ENCODE results near the gene VPS37D. TPM values are rescaled to one million over a fixed set of nuclear protein-coding genes. Genes with fewer than 3 reads are reported as not detected.

VPS37D gene
- total and polyA plus RNA-seq, 10 of the 15 experiments (the other 5 are each of a cell fraction or from before 2014, with no cell fraction given), result 0.10 to 0.45 (median 0.16) TPM; not detected in 6

- ChIA-PET CTCF (no interaction called here), POLR2A (no interaction called here), SMC1A (ENCODE audit: uncharacterized antibody, unreplicated experiment) (interaction anchor here (0.7 kb wide), 1 partner anchor 21 kb away, joined by 3 read pairs; no protein-coding TSS in a partner anchor), RAD21 (ENCODE audit: unreplicated experiment) (no interaction called here)
- in situ Hi-C loops (cut with MboI), result no loop called here
- H3K4me2 ChIP-seq (ENCODE audit: control insufficient read depth, insufficient read depth), result no peak overlapping the region
- ATAC-seq (no peak), FAIRE-seq (no peak), DNase-seq (ENCODE audit: low read depth, low spot score) (no peak)
- no peaks in the 10 kb centered on the region for H3K36me3 ChIP-seq (ENCODE audit: control insufficient read depth in 2 of 2, insufficient read depth in 2 of 2, low read length in 1 of 2)
- H3K4me1 ChIP-seq (ENCODE audit: control insufficient read depth, insufficient read depth, low read length), result no peaks in the 10 kb centered on the region
- no peaks in the 10 kb centered on the region; the same call in 2 of the 3 replicates for H3K9me3 ChIP-seq (replicated peaks; ENCODE audit: control insufficient read depth, insufficient read depth, low read length)
- no peak overlapping the region for H3K4me3 ChIP-seq
- no TSS peak for BruUV-seq (replicated peaks)
- WGBS (ENCODE audit: insufficient coverage, insufficient replicate concordance, low lambda C conversion rate, missing lambda C conversion rate), result 58% methylated on average over 8 of the region's 8 CpGs
- intact Hi-C loops (cut with micrococcal nuclease; ENCODE audit: unreplicated experiment), result no loop called here
- no peak overlapping the region for H3K9ac ChIP-seq (ENCODE audit: control insufficient read depth, insufficient read depth, low read length)
- H4K20me1 ChIP-seq (ENCODE audit: control insufficient read depth, insufficient read depth), result no peaks in the 10 kb centered on the region
- no peak overlapping the region for H3K27ac ChIP-seq (ENCODE audit: control insufficient read depth, insufficient read depth)
- H3K79me2 ChIP-seq (ENCODE audit: control insufficient read depth, insufficient read depth, low read length), result no peaks in the 10 kb centered on the region
- no peaks in the 10 kb centered on the region; a peak in 1 of 4 replicates for H3K27me3 ChIP-seq (replicated peaks in 1 of 2; ENCODE audit: control insufficient read depth in 2 of 2, insufficient read depth in 2 of 2, low read length in 1 of 2)
- H2AFZ ChIP-seq (ENCODE audit: control insufficient read depth, low read depth, low read length), result no peak overlapping the region
- TF ChIP-seq NFXL1 (IDR thresholded peaks at IDR 0.05; ENCODE audit: borderline replicate concordance) (no peak), RUNX3 (IDR thresholded peaks at IDR 0.05; ENCODE audit: low read length) (no peak), TCF3 (IDR thresholded peaks at IDR 0.05; ENCODE audit: borderline replicate concordance, insufficient read depth, low read depth, low read length) (no peak), ELK1 (IDR thresholded peaks at IDR 0.05; ENCODE audit: low read depth, low read length) (no peak), POLR2AphosphoS2 (IDR thresholded peaks at IDR 0.05; ENCODE audit: low read depth, low read length) (no peak), KDM1A (IDR thresholded peaks at IDR 0.05; ENCODE audit: borderline replicate concordance) (no peak), ZNF687 (IDR thresholded peaks at IDR 0.05) (no peak), MXI1 (IDR thresholded peaks at IDR 0.05; ENCODE audit: low read depth, low read length) (no peak), PAX5 (IDR thresholded peaks at IDR 0.05; ENCODE audit: borderline replicate concordance, low read depth, low read length) (no peak), SPI1 (IDR thresholded peaks at IDR 0.05; ENCODE audit: borderline replicate concordance, insufficient read depth, low read depth, low read length) (no peak), RB1 (IDR thresholded peaks at IDR 0.05; ENCODE audit: borderline replicate concordance) (no peak), TARDBP (IDR thresholded peaks at IDR 0.05; ENCODE audit: borderline replicate concordance) (no peak), NR2F1 (conservative IDR thresholded peaks at IDR 0.05) (no peak), YY1 (IDR thresholded peaks at IDR 0.05; ENCODE audit: low read depth, low read length) (no peak), PBX3 (IDR thresholded peaks at IDR 0.05; ENCODE audit: insufficient replicate concordance, low read depth, low read length) (no peak), ZBTB4 (CRISPR knock-in tag; IDR thresholded peaks at IDR 0.05) (no peak)
These were observed 7.6 kb upstream of the VPS37D start for GRCh38 chr7:73659983-73660382.

Data from GM12878 (cell line).